RWPE2 (cell line): ENCODE data around the gene BAHCC1.

Experiments
- ATAC-seq: fragments of 200-7000 bp; cut with Tn5 transposase; 3 replicates; pipeline ENCODE4 v1.9.1; 2021; ENCODE audit warnings: low read depth
- DNase-seq: peaks from one replicate; pipeline ENCODE4 v3.0.0-alpha.2; 2020; ENCODE audit warnings: low spot score
- H3K27ac ChIP-seq: fragments of 450-650 bp; 2 replicates; pipeline ENCODE4 v1.5.1; 2017; ENCODE audit warnings: mild to moderate bottlenecking; ENCODE audit not compliant: poor library complexity, severe bottlenecking
- H3K27me3 ChIP-seq: fragments of 250-450 bp; sonication (Bioruptor Pico); 2 replicates; pipeline ENCODE4 v1.5.1; 2021; ENCODE audit warnings: mild to moderate bottlenecking, moderate library complexity; ENCODE audit not compliant: insufficient read depth, poor library complexity, severe bottlenecking
- H3K36me3 ChIP-seq: fragments of 250-450 bp; sonication (Bioruptor Pico); 2 replicates; pipeline ENCODE4 v1.5.1; 2020; ENCODE audit warnings: low read depth, mild to moderate bottlenecking, moderate library complexity
- H3K4me1 ChIP-seq: fragments of 250-450 bp; sonication (Bioruptor Pico); 2 replicates; pipeline ENCODE4 v1.5.1; 2021; ENCODE audit warnings: mild to moderate bottlenecking, moderate library complexity; ENCODE audit not compliant: insufficient read depth, poor library complexity, severe bottlenecking
- H3K4me3 ChIP-seq: fragments of 250-450 bp; sonication (Bioruptor Pico); 2 replicates; pipeline ENCODE4 v1.5.1; 2021; ENCODE audit warnings: mild to moderate bottlenecking, moderate library complexity; ENCODE audit not compliant: severe bottlenecking
- H3K9me3 ChIP-seq: fragments of 250-450 bp; sonication (Bioruptor Pico); 2 replicates; pipeline ENCODE4 v1.5.1; 2021; ENCODE audit warnings: mild to moderate bottlenecking, moderate library complexity; ENCODE audit not compliant: severe bottlenecking
- TF ChIP-seq, protein P1 (sequence below): fragments of 450-650 bp; IDR thresholded peaks from one replicate; pipeline ENCODE4 v1.5.1; 2017; ENCODE audit warnings: mild to moderate bottlenecking, moderate library complexity; ENCODE audit not compliant: poor library complexity, severe bottlenecking

Gene BAHCC1

DNA sequence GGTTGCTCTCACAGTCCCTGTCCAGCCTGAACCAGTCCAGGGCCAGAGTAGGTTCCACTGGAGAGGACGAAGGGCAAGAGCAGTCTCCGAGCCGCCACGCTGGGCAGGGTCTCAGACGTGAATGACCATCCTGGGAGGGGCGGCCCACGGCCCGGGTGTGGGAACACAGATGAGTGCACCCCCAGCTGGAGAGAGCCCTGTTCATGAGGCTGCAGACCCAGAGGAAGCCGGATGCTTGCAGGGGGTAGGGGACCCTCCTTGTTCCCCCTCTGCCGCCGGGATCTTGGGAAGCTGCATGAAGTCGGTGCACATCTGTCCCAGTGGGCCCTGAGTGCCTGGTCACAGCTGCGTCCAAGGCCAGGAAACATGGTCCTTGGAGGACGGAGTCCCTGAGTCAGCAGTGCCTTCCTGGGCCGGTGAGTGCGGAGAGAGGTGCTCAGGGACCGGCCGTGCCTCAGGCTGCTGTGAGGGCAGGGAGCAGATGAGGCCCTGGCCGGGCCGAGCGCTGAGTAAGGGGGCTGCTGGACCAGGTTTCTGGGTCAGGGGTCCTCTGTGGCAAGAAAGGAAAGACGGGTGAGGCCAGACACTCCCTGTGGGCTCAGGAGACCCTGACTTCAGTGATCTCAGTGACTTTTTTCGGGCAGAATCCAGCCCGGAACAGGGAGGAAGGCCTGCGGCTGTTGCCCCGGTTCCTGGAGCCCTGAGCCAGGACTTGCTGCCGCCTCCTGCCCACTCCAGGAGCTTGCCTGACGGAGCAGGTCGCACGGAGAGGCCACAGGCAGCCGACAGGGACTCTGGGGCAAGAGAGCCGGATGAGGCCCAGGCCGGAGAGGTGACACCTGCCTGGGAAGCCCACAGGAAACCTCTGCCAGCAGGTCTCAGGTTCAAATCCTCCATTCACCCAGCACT, 71.6 kb downstream of the BAHCC1 start:
- Histone ChIP-seq H3K27me3 (no peaks in the 10 kb centered on the region), H3K9me3 (no peaks in the 10 kb centered on the region), H3K36me3 (no peaks in the 10 kb centered on the region), H3K27ac (no peak overlapping the region), H3K4me1 (no peaks in the 10 kb centered on the region), H3K4me3 (no peak overlapping the region)
- TF ChIP-seq, protein P1, sequence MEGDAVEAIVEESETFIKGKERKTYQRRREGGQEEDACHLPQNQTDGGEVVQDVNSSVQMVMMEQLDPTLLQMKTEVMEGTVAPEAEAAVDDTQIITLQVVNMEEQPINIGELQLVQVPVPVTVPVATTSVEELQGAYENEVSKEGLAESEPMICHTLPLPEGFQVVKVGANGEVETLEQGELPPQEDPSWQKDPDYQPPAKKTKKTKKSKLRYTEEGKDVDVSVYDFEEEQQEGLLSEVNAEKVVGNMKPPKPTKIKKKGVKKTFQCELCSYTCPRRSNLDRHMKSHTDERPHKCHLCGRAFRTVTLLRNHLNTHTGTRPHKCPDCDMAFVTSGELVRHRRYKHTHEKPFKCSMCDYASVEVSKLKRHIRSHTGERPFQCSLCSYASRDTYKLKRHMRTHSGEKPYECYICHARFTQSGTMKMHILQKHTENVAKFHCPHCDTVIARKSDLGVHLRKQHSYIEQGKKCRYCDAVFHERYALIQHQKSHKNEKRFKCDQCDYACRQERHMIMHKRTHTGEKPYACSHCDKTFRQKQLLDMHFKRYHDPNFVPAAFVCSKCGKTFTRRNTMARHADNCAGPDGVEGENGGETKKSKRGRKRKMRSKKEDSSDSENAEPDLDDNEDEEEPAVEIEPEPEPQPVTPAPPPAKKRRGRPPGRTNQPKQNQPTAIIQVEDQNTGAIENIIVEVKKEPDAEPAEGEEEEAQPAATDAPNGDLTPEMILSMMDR: no peak
- ATAC-seq: no peak; the same call in 2 of the 3 replicates
- DNase-seq: no peak

GRCh38 chr17:81468111-81468769, 73.0 kb downstream of the BAHCC1 start:
- ATAC-seq: no peak
- no peak overlapping the region for H3K4me3 ChIP-seq
- no peaks in the 10 kb centered on the region for H3K36me3 ChIP-seq
- H3K9me3 ChIP-seq: no peaks in the 10 kb centered on the region
- no peaks in the 10 kb centered on the region for H3K27me3 ChIP-seq
- TF ChIP-seq, protein P1: no peak
- no peak for DNase-seq
- no peak overlapping the region for H3K27ac ChIP-seq
- no peaks in the 10 kb centered on the region for H3K4me1 ChIP-seq

GRCh38 chr17:81468770-81469121, 73.5 kb downstream of the BAHCC1 start:
- TF ChIP-seq, protein P1: no peak
- Histone ChIP-seq H3K4me1 (no peaks in the 10 kb centered on the region), H3K4me3 (no peak overlapping the region), H3K9me3 (no peaks in the 10 kb centered on the region), H3K27ac (no peak overlapping the region), H3K27me3 (no peaks in the 10 kb centered on the region), H3K36me3 (no peaks in the 10 kb centered on the region)
- DNase-seq (no peak), ATAC-seq (no peak)

GRCh38 chr17:81469266-81469665, 74.0 kb downstream of the BAHCC1 start:
- no peak overlapping the region for H3K27ac ChIP-seq
- no peaks in the 10 kb centered on the region for H3K36me3 ChIP-seq
- no peaks in the 10 kb centered on the region for H3K27me3 ChIP-seq
- ATAC-seq (no peak), DNase-seq (no peak)
- no peaks in the 10 kb centered on the region for H3K9me3 ChIP-seq
- no peak overlapping the region for H3K4me3 ChIP-seq
- TF ChIP-seq, protein P1: no peak
- H3K4me1 ChIP-seq: no peaks in the 10 kb centered on the region
